ENCODE data around the gene BMAL1. TPM values are rescaled to one million over a fixed set of nuclear protein-coding genes. Genes with fewer than 3 reads are reported as not detected.

Gene BMAL1
- total and polyA plus RNA-seq, 2 of the 8 experiments (the other 6 are each of a cell fraction or from before 2014, with no cell fraction given) = 6.8 to 6.9 TPM

- TF ChIP-seq KDM1A (IDR thresholded peaks at IDR 0.05; ENCODE audit: borderline replicate concordance, low read length) = no peak
Observed at GRCh38 chr11:13252438-13252837, 25.2 kb upstream of the BMAL1 start (continued).

Measured in H1 (cell line).